ENCODE measurements around the gene MPZL1. TPM values are rescaled to one million over a fixed set of nuclear protein-coding genes. Genes with fewer than 3 reads are reported as not detected.
A peak's percentile ranks its signal among the peaks of the same experiment; 100 is the strongest.

MPZL1 gene
- total RNA-seq = 133 and 183 TPM in 2 replicates

DNA sequence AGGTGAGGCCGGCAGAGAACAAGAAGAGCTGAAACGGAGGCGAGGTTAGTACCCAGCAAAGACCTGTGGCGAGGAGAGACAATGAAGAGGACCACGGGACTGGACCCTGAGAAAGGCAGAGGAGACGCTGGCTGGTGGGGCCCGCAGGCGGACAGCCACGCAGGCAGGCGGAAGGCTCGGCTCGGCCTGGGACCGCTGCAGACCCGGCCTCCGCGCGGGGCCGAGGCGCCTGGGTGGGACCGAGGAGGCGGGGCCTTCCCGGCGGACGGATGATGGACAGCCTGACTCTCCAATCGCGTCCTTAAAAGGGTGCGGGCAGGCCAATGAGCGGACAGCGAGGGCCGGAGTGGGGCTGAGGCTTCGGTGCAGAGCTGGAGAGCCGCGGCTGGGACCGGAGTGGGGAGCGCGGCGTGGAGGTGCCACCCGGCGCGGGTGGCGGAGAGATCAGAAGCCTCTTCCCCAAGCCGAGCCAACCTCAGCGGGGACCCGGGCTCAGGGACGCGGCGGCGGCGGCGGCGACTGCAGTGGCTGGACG is at the start of gene MPZL1:
Gene MPZL1 (plus strand): TSS at position 366 of the 535 bp plus-strand sequence. CDS start 170 bp downstream, outside the sequence.
- peak; percentile 75 for DNase-seq (ENCODE audit: low read depth)

DNA sequence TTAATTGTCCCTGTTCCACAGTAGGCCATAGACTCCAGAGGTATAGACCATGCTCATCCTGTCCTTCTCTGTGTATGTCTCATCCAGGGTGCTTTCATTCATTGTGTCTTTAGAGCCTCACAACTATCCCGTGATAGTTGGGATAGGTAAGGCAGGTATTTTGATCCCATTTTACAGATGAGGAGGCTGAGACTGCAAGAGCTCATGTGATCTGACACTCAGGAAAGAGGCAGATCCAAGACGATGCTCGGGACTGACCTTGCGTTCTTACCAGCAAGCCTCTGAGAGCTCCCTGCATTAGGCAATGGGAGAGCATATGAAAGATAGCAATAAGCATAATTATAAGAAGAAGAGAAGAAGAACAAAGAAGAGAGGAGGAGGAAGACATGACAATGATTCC is 49.0 kb upstream of the MPZL1 start:
- no peak for DNase-seq (ENCODE audit: low read depth)

DNA sequence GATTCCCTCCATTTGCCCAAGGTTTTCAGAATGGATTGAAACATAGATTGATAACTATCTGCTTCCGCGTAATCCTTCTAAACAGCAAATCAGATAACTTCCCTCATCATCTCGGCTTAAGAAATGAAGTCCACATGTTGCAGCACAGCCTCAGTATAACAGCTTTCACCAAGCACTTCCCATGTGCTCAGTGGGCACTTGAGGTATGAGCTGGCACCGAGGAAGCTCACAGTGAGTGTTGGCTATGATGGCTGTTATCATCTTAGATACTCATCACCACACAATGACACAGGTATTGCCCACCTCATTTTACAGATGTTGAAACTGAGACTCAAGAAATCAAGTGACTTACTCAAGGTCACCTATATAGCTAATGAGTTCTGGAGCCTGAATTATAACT is 48.5 kb upstream of the MPZL1 start:
- DNase-seq (ENCODE audit: low read depth) = no peak

- DNase-seq (ENCODE audit: low read depth) = no peak
Observed at GRCh38 chr1:167674156-167674555, 47.6 kb upstream of the MPZL1 start.

- DNase-seq (ENCODE audit: low read depth) = no peak
Observed at GRCh38 chr1:167675440-167675839, 46.3 kb upstream of the MPZL1 start.

- DNase-seq (ENCODE audit: low read depth) = no peak
Observed at GRCh38 chr1:167676205-167676915, 45.4 kb upstream of the MPZL1 start.

DNA sequence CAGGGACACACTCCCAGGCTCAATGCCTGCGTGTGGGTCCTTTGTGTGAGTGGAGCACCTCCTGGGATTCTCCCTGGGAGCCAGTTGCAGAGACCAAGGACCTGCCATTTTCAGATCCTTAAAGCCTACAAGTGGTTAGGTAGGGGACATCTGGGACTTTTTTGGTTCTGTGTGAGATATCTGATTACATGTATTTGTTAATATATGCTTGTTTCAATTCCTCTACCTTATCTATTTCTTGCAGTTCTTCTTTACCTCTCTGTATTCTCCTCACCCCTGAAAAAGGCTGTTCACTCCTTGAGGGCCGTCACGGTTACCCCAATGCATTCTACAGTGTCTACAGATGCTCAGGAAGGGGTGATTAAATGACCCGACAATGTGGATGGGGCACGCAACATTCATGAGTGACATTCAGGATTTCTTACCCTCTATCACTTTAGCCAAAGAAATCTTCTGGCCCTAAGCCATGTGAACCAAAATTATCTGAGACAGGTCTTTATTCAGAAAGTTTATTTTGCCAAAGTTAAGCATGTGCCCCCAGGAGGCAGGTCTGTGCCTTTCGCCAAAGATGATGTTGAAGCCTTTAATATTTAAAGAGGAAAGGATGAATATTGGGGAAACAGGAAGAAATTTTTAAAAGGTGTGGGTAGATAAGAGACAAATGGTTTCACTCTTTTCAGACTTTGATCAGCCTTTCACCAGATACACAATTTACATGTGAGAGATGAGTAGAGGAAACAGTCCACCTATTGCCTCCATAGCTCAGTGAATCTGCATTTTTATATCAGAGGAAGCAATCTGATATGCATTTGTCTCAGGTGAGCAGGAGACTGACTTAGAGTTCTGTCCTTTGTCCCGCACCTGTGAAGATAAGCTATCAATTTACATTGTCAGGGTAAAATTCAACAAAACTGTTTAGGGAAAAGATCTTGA is 44.6 kb upstream of the MPZL1 start:
- no peak for DNase-seq (ENCODE audit: low read depth)

DNA sequence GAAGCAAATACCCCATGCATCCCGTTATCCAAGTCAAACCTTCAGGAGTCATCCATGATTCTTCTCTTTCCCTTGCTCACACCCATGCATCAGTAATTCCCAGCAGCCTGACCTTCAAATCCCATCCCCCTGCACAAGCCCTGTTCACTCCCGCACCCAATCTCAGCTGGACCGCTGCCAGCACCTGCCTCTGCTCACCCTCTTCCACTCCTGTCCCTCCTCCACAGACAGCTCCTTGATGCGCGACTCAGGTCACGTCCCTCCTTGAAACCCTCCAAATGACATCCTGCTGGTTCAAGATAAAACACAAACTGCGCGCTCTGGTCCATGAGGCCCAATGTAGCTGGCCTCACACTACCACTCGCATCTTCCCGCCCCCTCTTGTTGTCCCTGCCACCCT is 43.4 kb upstream of the MPZL1 start:
- no peak for DNase-seq (ENCODE audit: low read depth)

GRCh38 chr1:167678838-167679237 is 42.9 kb upstream of the MPZL1 start:
- no peak for DNase-seq (ENCODE audit: low read depth)

GRCh38 chr1:167679714-167680113 is 42.1 kb upstream of the MPZL1 start:
- DNase-seq (ENCODE audit: low read depth) = no peak

DNA sequence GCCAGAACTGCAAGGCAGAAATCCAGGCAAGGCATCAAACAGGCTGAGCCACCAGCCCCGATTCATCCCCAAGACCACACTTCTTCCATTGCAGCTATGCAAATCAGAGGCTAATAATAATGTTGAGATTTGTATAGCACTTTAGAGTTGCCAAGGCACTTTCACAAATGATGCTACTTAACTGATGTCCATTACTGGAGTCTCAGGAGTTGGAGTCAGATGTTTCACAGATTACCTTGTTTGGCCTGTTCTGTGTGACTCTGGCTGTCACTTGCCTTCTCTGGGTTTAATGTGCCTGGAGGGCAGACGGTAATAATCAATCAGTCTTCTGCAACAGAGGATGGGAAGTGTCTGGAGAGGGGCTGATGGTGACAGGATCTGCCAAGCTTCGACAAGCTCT is 40.8 kb upstream of the MPZL1 start:
- DNase-seq (ENCODE audit: low read depth) = no peak

GRCh38 chr1:167681451-167682098 is 40.2 kb upstream of the MPZL1 start:
- no peak for DNase-seq (ENCODE audit: low read depth)

DNA sequence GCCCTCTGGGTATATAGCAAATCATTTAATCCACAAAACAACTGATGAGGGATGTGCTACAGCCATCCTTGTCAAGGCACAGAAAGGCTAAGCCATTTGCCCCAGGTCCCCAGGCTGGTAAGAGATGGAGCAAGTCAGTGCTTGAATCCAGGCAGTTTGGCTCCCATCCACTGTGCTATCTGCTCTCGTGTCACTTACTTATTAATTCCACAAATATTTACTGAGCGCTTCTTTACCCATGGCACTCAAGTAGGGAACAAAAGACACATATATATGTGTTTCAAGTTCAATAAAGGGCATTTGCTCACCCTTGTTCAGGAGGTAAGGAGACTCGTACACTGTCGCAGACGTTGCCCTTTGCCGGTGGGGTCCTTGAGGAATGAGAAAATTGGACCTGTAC is 38.6 kb upstream of the MPZL1 start:
- no peak for DNase-seq (ENCODE audit: low read depth)

DNA sequence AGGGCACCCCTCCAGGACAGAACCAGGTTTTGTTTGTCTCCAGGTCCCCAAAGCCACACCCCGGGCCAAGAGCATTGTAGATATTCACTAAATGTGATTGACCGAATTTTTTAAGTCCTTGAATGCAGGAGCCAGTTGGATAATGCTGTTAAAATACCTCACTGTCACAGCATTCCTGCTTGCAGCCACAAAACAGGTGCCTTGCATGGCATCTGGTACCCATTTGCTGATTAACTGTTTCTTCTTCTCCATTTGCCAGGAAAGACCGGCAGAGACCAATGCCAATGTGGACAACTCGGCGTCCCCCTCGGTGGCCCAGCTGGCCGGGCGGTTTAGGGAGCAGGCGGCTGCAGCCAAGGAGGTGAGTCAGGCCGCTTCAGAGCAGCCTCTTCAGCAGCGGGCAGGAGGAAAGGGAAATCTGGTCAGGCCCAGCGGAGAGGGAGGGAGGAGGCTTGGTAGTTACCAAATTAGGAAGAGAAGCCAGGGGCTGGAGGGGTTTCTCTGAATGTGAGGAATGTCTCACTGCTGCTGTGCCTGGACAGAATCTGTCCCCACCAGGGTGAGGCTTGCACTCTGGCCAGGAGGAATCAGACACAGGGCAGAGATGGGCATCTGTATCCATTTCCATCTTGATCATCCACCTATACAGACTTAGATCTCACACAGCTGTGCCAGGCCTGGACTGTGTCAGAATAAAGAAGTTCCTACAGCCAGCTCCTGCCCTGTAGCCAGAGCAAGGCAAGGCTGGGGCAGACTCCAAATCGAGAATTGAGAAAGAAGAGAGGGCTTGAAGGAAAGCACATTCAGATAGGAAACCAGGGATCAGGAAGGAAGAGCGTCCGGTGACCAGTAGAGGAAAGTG is 37.9 kb upstream of the MPZL1 start:
- DNase-seq (ENCODE audit: low read depth) = no peak

DNA sequence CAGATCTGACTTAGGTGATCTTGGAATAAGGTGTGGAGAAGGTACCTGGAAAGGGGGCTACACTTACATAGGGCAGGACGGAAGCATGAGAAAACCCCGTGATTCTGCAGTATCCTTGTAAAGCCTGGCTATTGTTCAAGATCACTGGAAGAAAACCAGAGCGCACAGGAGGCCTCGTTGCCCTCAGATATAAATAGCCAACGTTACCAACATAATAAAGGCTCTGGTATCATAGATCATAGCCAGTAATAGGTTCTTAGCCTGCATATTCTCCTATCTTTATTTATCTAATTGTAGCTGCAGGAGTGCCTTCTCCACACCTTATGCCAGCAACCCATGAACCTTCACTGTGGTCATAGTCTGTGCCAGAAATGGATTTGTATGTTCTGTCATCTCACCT is 35.9 kb upstream of the MPZL1 start:
- DNase-seq (ENCODE audit: low read depth) = no peak

DNA sequence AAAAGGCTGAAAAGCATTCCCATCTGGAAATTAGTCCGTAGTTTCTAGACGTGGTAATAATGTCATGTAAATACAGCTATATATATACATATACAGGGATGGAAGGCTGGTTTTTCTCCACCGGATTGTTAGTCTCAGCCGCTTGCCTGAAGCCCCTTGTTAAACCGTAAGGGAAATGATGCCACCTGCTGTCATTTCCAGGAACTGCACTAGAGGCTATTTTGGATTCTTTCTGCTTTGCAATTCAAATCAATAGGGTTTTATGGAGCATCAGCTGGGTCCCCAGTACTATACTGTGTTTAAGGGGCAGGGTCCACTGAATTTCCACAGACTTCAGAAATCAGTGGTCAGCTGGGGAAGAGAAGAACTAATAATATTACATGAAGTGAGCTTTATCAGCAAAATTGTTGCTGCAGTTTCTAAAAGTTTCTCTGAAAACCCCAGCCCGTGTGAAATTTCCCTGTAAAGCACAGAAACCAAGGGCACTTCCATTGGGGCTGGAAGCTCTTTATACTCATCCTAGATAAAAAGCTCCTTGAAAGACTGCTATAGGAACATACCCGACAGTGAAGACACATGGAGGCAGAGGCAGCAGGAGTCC is 33.8 kb upstream of the MPZL1 start:
- DNase-seq (ENCODE audit: low read depth) = peak; percentile 74

- no peak for DNase-seq (ENCODE audit: low read depth)
Observed at GRCh38 chr1:167689567-167689920, 32.2 kb upstream of the MPZL1 start.

DNA sequence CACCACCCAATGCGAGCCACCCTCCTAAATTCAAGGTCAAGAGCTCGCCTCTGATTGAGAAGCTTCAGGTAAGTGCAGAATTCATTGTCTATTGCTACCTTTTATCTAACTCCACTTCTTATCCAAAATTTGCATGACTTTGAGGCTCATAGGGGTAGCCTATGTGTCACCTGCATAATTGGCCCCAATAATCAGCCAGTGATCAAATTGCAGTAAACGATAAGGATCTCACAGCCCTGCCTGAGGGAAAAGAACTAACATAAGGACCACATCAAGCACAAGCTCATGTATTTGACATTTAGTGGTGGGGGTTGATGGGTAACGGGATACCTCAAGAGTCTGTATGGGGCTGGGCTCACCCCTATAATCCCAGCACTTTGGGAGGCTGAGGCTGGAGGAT is 31.7 kb upstream of the MPZL1 start:
- DNase-seq (ENCODE audit: low read depth) = no peak

GRCh38 chr1:167693425-167694045 is 28.2 kb upstream of the MPZL1 start:
- no peak for DNase-seq (ENCODE audit: low read depth)

- no peak for DNase-seq (ENCODE audit: low read depth)
Observed at GRCh38 chr1:167694691-167695090, 27.1 kb upstream of the MPZL1 start.

- DNase-seq (ENCODE audit: low read depth) = no peak
Observed at GRCh38 chr1:167695147-167695546, 26.6 kb upstream of the MPZL1 start.

Measured in renal cortical epithelial cell (primary cell).